ENCODE measurements around the gene IL25. TPM values are rescaled to one million over a fixed set of nuclear protein-coding genes. Genes with fewer than 3 reads are reported as not detected.

The IL25 gene
- total and polyA plus RNA-seq, 2 of the 13 experiments (the other 11 are each of a cell fraction or from before 2014, with no cell fraction given) = not detected

- TF ChIP-seq ZMAT5 (CRISPR knock-in tag; IDR thresholded peaks at IDR 0.05; ENCODE audit: borderline replicate concordance, low read depth) (no peak), SIX4 (CRISPR knock-in tag; IDR thresholded peaks at IDR 0.05) (no peak), TRIM22 (IDR thresholded peaks at IDR 0.05) (no peak), TFAP4 (IDR thresholded peaks at IDR 0.05; ENCODE audit: borderline replicate concordance, low read depth) (no peak), ZNF18 (CRISPR knock-in tag; IDR thresholded peaks at IDR 0.05; ENCODE audit: insufficient replicate concordance) (peak; percentile 99), MBD4 (IDR thresholded peaks at IDR 0.05; ENCODE audit: borderline replicate concordance, low read length) (no peak), CCDC6 (CRISPR knock-in tag; IDR thresholded peaks at IDR 0.05) (no peak), PRMT3 (CRISPR knock-in tag; IDR thresholded peaks at IDR 0.05; ENCODE audit: borderline replicate concordance, low read depth) (no peak), ZBTB39 (CRISPR knock-in tag; IDR thresholded peaks at IDR 0.05) (no peak), NCOR1 (IDR thresholded peaks at IDR 0.05; ENCODE audit: borderline replicate concordance, low read length) (no peak), BHLHE40 (IDR thresholded peaks at IDR 0.05; ENCODE audit: low read length) (no peak), CBX5 (CRISPR knock-in tag; IDR thresholded peaks at IDR 0.05; ENCODE audit: borderline replicate concordance) (no peak), ZC3H13 (CRISPR knock-in tag; IDR thresholded peaks at IDR 0.05) (no peak), DBP (CRISPR knock-in tag; IDR thresholded peaks at IDR 0.05; ENCODE audit: not compliant biosample characterization) (no peak), NBN (conservative IDR thresholded peaks at IDR 0.05) (no peak), DDIT3 (CRISPR knock-in tag; IDR thresholded peaks at IDR 0.05) (no peak), ZNF296 (CRISPR knock-in tag; conservative IDR thresholded peaks at IDR 0.05) (no peak), RXRB (CRISPR knock-in tag; IDR thresholded peaks at IDR 0.05; ENCODE audit: borderline replicate concordance) (no peak; the same call in 1 of the 2 replicates), ATF2 (CRISPR knock-in tag; IDR thresholded peaks at IDR 0.05) (no peak)
Measured at GRCh38 chr14:23326491-23327332, 45.9 kb upstream of the IL25 start (continued).

Measured in HepG2 (cell line).